Uterus (tissue), 2 donors: ENCODE measurements around the gene ADCY5.

Source experiments
- CTCF ChIP-seq, 4 experiments: fragments of 200-600 bp in 2 of 4; fragments of 450-650 bp in 2 of 4; sonication (generic) in 2 of 4; IDR thresholded peaks; one replicate each; pipeline ENCODE4 v1.5.1; 2016 to 2019; ENCODE audit warnings: antibody characterized with exemption in 4 of 4, mild to moderate bottlenecking in 2 of 4, moderate library complexity in 1 of 4
- POLR2A ChIP-seq, 2 donors: fragments of 450-650 bp; IDR thresholded peaks; one replicate each; pipeline ENCODE4 v1.6.1; 2016; ENCODE audit warnings: antibody characterized with exemption in 2 of 2, mild to moderate bottlenecking in 1 of 2, moderate library complexity in 1 of 2

GRCh38 chr3:123291404-123291803 lies 157.5 kb downstream of the ADCY5 start:
- TF ChIP-seq CTCF (IDR thresholded peaks at IDR 0.05) (no peak), POLR2A (IDR thresholded peaks at IDR 0.05) (no peak)
